ENCODE data around the gene RBP3. TPM values are rescaled to one million over a fixed set of nuclear protein-coding genes. Genes with fewer than 3 reads are reported as not detected.
A peak's percentile ranks its signal among the peaks of the same experiment; 100 is the strongest.
"Not testable (repeated sequence)": the region's sequence is repeated elsewhere in the genome, so short reads cannot be mapped to it uniquely, and the experiment has no call there.

RBP3 gene
- total RNA-seq, 1 donor from 2014 or later = not detected

DNA sequence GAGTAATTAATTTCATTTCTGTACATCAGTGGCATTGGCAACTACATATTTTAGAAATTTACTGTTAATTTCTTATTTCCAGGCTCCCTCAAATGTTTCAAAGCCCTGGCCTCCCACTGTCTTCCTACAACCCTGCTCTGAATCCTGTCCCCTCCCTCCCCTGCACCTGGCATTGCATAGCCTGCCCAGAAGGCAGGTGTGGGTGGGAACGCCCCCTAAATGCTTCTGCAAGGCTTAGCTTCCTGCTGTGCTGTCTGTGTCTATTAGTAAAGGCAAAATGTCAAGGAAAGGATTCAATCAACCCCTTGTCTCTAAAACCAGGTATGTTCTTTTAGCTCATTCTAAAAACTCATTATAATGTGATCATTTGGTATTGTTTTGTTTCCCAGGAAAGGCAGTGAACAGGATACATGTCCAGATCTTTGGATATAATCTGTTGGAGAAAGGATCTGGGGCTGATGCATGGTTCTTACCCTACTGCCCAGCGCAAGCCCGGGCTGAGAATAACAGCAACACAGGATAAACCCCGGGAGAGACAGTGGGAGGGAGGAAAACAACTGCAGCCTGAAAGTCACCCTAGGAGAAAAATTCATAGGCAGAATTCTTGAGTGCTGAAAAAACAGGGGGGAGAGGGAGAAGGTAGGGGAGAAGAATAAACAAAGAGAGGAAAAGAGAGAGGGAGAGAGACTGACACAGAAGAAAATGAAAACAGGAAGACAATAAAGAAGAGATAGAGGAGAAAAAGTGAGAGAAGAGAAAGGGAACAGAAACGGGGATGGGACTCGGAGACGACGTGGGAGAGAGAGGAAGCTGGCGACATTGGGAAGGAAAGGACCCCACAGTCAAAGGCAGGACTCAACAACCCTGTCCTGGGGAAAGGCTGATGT is 35.3 kb downstream of the RBP3 start:
- Mint-ChIP-seq H3K9me3 (peaks cover 15% of the 10 kb centered on the region), H3K4me3 (peak overlapping the region; percentile 84), H3K27ac (peak overlapping the region; percentile 13), H3K36me3 (ENCODE audit: low read depth) (peaks cover 3% of the 10 kb centered on the region), H3K27me3 (peaks cover 46% of the 10 kb centered on the region), H3K4me1 (peaks cover 13% of the 10 kb centered on the region)
- intact Hi-C loops (cut with micrococcal nuclease) = no loop called here
- no peak for DNase-seq

- Mint-ChIP-seq H3K36me3 (ENCODE audit: low read depth) (peaks cover 3% of the 10 kb centered on the region), H3K9me3 (peaks cover 15% of the 10 kb centered on the region), H3K4me3 (peak within 1 kb of the TSS; percentile 84), H3K27me3 (peaks cover 48% of the 10 kb centered on the region), H3K4me1 (peaks cover 13% of the 10 kb centered on the region), H3K27ac (peak within 1 kb of the TSS; percentile 13)
- intact Hi-C loops (cut with micrococcal nuclease) = no loop called here
- DNase-seq = peak; percentile 93
These were observed 36.2 kb downstream of the RBP3 start, which contains the start of gene ZNF488 for GRCh38 chr10:47384148-47384921. Gene ZNF488, minus strand, starts transcription at chr10:47384293. Its CDS starts 15,464 bp downstream, at chr10:47368829.

GRCh38 chr10:47386104-47386503 is 37.9 kb downstream of the RBP3 start:
- H3K36me3 Mint-ChIP-seq (ENCODE audit: low read depth); DNase-seq; intact Hi-C loops (cut with micrococcal nuclease); H3K27ac Mint-ChIP-seq; H3K4me3 Mint-ChIP-seq: not testable (repeated sequence)
- H3K4me1 Mint-ChIP-seq = peaks cover 10% of the 10 kb centered on the region
- H3K9me3 Mint-ChIP-seq = peaks cover 15% of the 10 kb centered on the region
- H3K27me3 Mint-ChIP-seq = peaks cover 46% of the 10 kb centered on the region

DNA sequence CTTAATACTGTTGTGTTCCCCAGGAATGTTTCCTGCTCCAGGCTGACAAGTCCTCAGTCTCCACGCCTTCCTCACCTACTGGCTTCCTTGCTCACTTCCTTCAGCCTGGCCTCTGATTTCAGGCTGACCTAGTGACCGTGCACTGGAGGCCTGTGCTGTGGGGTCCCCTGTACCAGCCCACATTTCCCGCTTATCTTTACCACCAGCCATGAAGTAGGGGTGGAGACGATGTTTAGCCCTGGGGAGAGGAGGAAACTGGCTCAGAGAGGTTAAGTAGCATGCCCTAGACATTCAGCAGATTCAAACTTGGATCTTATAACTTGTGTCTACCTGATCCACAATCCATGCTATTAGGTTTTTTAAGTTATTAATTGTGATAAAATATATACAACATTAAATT is 40.7 kb downstream of the RBP3 start:
- peaks cover 3% of the 10 kb centered on the region for H3K36me3 Mint-ChIP-seq (ENCODE audit: low read depth)
- no peak overlapping the region for H3K27ac Mint-ChIP-seq
- intact Hi-C loops (cut with micrococcal nuclease) = no loop called here
- peaks cover 5% of the 10 kb centered on the region for H3K4me1 Mint-ChIP-seq
- peaks cover 15% of the 10 kb centered on the region for H3K9me3 Mint-ChIP-seq
- H3K27me3 Mint-ChIP-seq = peaks cover 42% of the 10 kb centered on the region
- DNase-seq = no peak
- H3K4me3 Mint-ChIP-seq = no peak overlapping the region

GRCh38 chr10:47389619-47390018 is 41.5 kb downstream of the RBP3 start:
- Mint-ChIP-seq H3K4me1 (peaks cover 3% of the 10 kb centered on the region), H3K27ac (no peak overlapping the region), H3K4me3 (no peak overlapping the region), H3K9me3 (peaks cover 15% of the 10 kb centered on the region), H3K36me3 (ENCODE audit: low read depth) (peaks cover 3% of the 10 kb centered on the region), H3K27me3 (peaks cover 47% of the 10 kb centered on the region)
- no peak for DNase-seq
- intact Hi-C loops (cut with micrococcal nuclease) = no loop called here

DNA sequence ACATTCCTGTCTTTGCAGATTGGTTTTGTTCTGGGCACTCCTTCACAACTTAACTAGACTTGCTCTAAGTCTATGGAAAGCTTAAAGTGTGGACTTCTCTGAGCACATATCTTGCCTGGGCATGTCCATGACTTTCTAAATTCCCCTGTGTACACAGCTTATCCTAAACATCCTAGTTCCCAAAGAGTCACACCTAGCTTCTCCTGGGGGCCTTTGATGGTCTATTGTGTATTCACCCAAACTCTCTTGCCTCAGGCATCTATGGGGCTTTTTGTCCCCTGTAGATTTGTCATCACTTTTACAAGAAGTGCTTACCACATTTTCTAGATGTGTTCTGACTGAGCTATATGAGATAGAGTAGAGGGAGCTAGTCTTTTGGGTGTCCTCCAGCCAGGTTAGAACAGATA is 48.2 kb downstream of the RBP3 start:
- H3K9me3 Mint-ChIP-seq = no peaks in the 10 kb centered on the region
- H3K4me3 Mint-ChIP-seq = no peak overlapping the region
- intact Hi-C loops (cut with micrococcal nuclease) = no loop called here
- no peak for DNase-seq
- no peak overlapping the region for H3K27ac Mint-ChIP-seq
- H3K36me3 Mint-ChIP-seq (ENCODE audit: low read depth) = no peaks in the 10 kb centered on the region
- no peaks in the 10 kb centered on the region for H3K4me1 Mint-ChIP-seq
- H3K27me3 Mint-ChIP-seq = peaks cover 37% of the 10 kb centered on the region

DNA sequence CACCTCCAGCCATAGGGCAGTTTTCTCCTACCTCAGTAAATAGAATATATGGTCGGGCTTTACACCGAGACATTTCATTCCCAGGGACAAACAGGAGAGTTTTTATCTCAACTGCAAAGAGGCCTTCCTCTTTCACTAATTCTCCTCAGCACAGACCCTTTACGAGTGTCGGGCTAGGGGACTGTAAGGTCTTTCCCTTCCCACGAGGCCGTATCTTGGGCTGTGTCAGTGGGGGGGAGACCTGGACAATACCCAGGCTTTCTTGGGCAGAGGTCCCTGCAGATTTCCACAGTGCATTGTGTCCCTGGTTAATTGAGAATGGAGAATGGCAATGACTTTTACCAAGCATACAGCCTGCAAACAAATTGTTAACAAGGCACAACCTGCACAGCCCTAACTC is 49.1 kb downstream of the RBP3 start:
- Mint-ChIP-seq H3K9me3 (no peaks in the 10 kb centered on the region), H3K4me3 (no peak overlapping the region), H3K36me3 (ENCODE audit: low read depth) (no peaks in the 10 kb centered on the region), H3K27me3 (peaks cover 32% of the 10 kb centered on the region), H3K27ac (no peak overlapping the region), H3K4me1 (no peaks in the 10 kb centered on the region)
- intact Hi-C loops (cut with micrococcal nuclease) = no loop called here
- no peak for DNase-seq

- Mint-ChIP-seq H3K27me3 (peaks cover 11% of the 10 kb centered on the region), H3K36me3 (ENCODE audit: low read depth) (no peaks in the 10 kb centered on the region), H3K9me3 (no peaks in the 10 kb centered on the region), H3K4me3 (no peak overlapping the region), H3K4me1 (no peaks in the 10 kb centered on the region), H3K27ac (no peak overlapping the region)
- DNase-seq = no peak
- intact Hi-C loops (cut with micrococcal nuclease) = no loop called here
These were observed 52.1 kb downstream of the RBP3 start for GRCh38 chr10:47400251-47400650.

DNA sequence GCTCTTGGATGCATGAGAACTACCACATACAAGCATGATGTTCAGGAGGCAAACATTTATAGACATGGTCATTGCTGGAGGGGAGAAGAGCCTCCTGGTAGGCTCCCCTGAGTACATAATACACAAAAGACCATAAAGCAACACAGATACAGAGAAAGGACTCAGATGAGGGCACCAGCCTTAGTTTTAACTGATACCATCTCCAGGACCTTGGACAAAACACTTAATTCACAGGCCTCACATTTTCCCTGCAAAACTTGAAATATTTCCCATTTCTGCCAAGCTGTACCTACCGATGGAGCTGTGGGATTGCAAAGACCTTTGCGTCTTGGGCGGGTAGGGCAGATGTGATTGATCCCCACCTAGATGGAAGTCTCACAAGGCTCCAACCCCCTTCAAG is 52.6 kb downstream of the RBP3 start:
- no peak overlapping the region for H3K27ac Mint-ChIP-seq
- peaks cover 6% of the 10 kb centered on the region for H3K27me3 Mint-ChIP-seq
- H3K36me3 Mint-ChIP-seq (ENCODE audit: low read depth) = no peaks in the 10 kb centered on the region
- H3K9me3 Mint-ChIP-seq = no peaks in the 10 kb centered on the region
- intact Hi-C loops (cut with micrococcal nuclease) = no loop called here
- no peak overlapping the region for H3K4me3 Mint-ChIP-seq
- no peak for DNase-seq
- no peaks in the 10 kb centered on the region for H3K4me1 Mint-ChIP-seq

- H3K27me3 Mint-ChIP-seq = peaks cover 5% of the 10 kb centered on the region
- no peaks in the 10 kb centered on the region for H3K36me3 Mint-ChIP-seq (ENCODE audit: low read depth)
- no peaks in the 10 kb centered on the region for H3K9me3 Mint-ChIP-seq
- intact Hi-C loops (cut with micrococcal nuclease) = no loop called here
- no peak overlapping the region for H3K4me3 Mint-ChIP-seq
- DNase-seq = no peak
- H3K4me1 Mint-ChIP-seq = no peaks in the 10 kb centered on the region
- no peak overlapping the region for H3K27ac Mint-ChIP-seq
These were observed 53.0 kb downstream of the RBP3 start for GRCh38 chr10:47401210-47401609.

- no peak overlapping the region for H3K27ac Mint-ChIP-seq
- H3K36me3 Mint-ChIP-seq (ENCODE audit: low read depth) = no peaks in the 10 kb centered on the region
- intact Hi-C loops (cut with micrococcal nuclease) = no loop called here
- peaks cover 3% of the 10 kb centered on the region for H3K27me3 Mint-ChIP-seq
- H3K4me1 Mint-ChIP-seq = no peaks in the 10 kb centered on the region
- DNase-seq = no peak
- no peaks in the 10 kb centered on the region for H3K9me3 Mint-ChIP-seq
- no peak overlapping the region for H3K4me3 Mint-ChIP-seq
These were observed 53.9 kb downstream of the RBP3 start for GRCh38 chr10:47401874-47402640.

GRCh38 chr10:47402641-47403301 is 54.6 kb downstream of the RBP3 start:
- Mint-ChIP-seq H3K27ac (no peak overlapping the region), H3K9me3 (no peaks in the 10 kb centered on the region), H3K4me1 (no peaks in the 10 kb centered on the region), H3K27me3 (peaks cover 3% of the 10 kb centered on the region), H3K4me3 (no peak overlapping the region), H3K36me3 (ENCODE audit: low read depth) (no peaks in the 10 kb centered on the region)
- intact Hi-C loops (cut with micrococcal nuclease) = no loop called here
- DNase-seq = no peak
